ENCODE measurements around the gene ERCC6L.
"Not testable (repeated sequence)": the region's sequence is repeated elsewhere in the genome, so short reads cannot be mapped to it uniquely, and the experiment has no call there.

Gene ERCC6L

GRCh38 chrX:72247206-72247942, 8.5 kb upstream of the ERCC6L start:
- no peak for DNase-seq

GRCh38 chrX:72245461-72246089, 6.7 kb upstream of the ERCC6L start:
- peak in 3 of 4 experiments; percentile 1 to 16 (median 1) for DNase-seq

GRCh38 chrX:72243472-72243871, 4.6 kb upstream of the ERCC6L start:
- DNase-seq, result no peak

- no peak for DNase-seq
Measured at GRCh38 chrX:72240976-72241375, 2.1 kb upstream of the ERCC6L start.

- DNase-seq, result no peak
Measured at GRCh38 chrX:72238183-72238582, 644 bp downstream of the ERCC6L start.

- DNase-seq, result no peak
Measured at GRCh38 chrX:72236841-72237240, 2.0 kb downstream of the ERCC6L start.

- DNase-seq, result no peak
Measured at GRCh38 chrX:72230290-72230689, 8.5 kb downstream of the ERCC6L start.

- not testable (repeated sequence) for DNase-seq
Measured at GRCh38 chrX:72220375-72220774, 18.5 kb downstream of the ERCC6L start.

GRCh38 chrX:72216973-72217372, 21.9 kb downstream of the ERCC6L start:
- DNase-seq, result no peak

- no peak for DNase-seq
Measured at GRCh38 chrX:72208126-72208800, 30.6 kb downstream of the ERCC6L start.

- no peak for DNase-seq
Measured at GRCh38 chrX:72207366-72207765, 31.5 kb downstream of the ERCC6L start.

- no peak for DNase-seq
Measured at GRCh38 chrX:72205706-72206105, 33.1 kb downstream of the ERCC6L start.

- DNase-seq, result no peak
Measured at GRCh38 chrX:72203421-72203820, 35.4 kb downstream of the ERCC6L start.

GRCh38 chrX:72202792-72203401, 35.9 kb downstream of the ERCC6L start:
- no peak for DNase-seq

GRCh38 chrX:72201836-72202536, 36.8 kb downstream of the ERCC6L start:
- no peak for DNase-seq

GRCh38 chrX:72182924-72183323, 55.9 kb downstream of the ERCC6L start:
- DNase-seq, result no peak

GRCh38 chrX:72181178-72182125, 57.4 kb downstream of the ERCC6L start, which contains the start of gene PIN4:
Gene PIN4 (plus strand): TSS chrX:72181757. CDS start chrX:72181786, 29 bp downstream.
- peak; percentile 63 to 66 (median 65) for DNase-seq

- DNase-seq, result no peak
Measured at GRCh38 chrX:72180539-72180938, 58.3 kb downstream of the ERCC6L start.

GRCh38 chrX:72176981-72177380, 61.8 kb downstream of the ERCC6L start:
- DNase-seq, result no peak

- DNase-seq, result not testable (repeated sequence)
Measured at GRCh38 chrX:72176289-72176688, 62.5 kb downstream of the ERCC6L start.

- peak in 1 of 4 experiments; percentile 2 for DNase-seq
Measured at GRCh38 chrX:72169008-72169728, 69.7 kb downstream of the ERCC6L start.
